SU-DHL-6 (cell line): ENCODE measurements around the gene FOXD4L1.
"Not testable (repeated sequence)": the region's sequence is repeated elsewhere in the genome, so short reads cannot be mapped to it uniquely, and the experiment has no call there.

Source experiments
- H2AFZ ChIP-seq: fragments of 200-600 bp; sonication (generic); 2 replicates; pipeline ENCODE4 v1.6.1; 2014; ENCODE audit warnings: low read depth, mild to moderate bottlenecking, moderate library complexity, mixed read lengths, antibody characterized with exemption, low read length; ENCODE audit not compliant: severe bottlenecking
- H3F3A ChIP-seq: fragments of 200-600 bp; shearing (Covaris generic); 2 replicates; pipeline ENCODE4 v1.6.0; 2016; ENCODE audit warnings: antibody characterized with exemption, mild to moderate bottlenecking; ENCODE audit not compliant: insufficient read depth
- H3K27ac ChIP-seq: fragments of 200-600 bp; sonication (generic); 2 replicates; pipeline ENCODE4 v1.5.1; 2016; ENCODE audit warnings: low read depth, mild to moderate bottlenecking, low read length, moderate library complexity, mixed read lengths
- H3K27me3 ChIP-seq: fragments of 200-600 bp; sonication (generic), shearing (Covaris generic); 2 replicates; pipeline ENCODE4 v1.6.0; 2014; ENCODE audit warnings: mild to moderate bottlenecking, low read length
- H3K36me3 ChIP-seq: fragments of 200-600 bp; sonication (generic); 2 replicates; pipeline ENCODE4 v1.6.1; 2014; ENCODE audit warnings: mild to moderate bottlenecking, low read length, mixed read lengths
- H3K4me2 ChIP-seq: fragments of 300-600, 200-600 bp; shearing (Covaris generic), sonication (generic); 2 replicates; pipeline ENCODE4 v1.6.0; 2014; ENCODE audit warnings: low read length, low read depth, mild to moderate bottlenecking; ENCODE audit not compliant: poor library complexity, severe bottlenecking
- H3K4me3 ChIP-seq: fragments of 200-600 bp; sonication (generic); 2 replicates; pipeline ENCODE4 v1.5.1; 2014; ENCODE audit warnings: antibody characterized with exemption, low read length, mild to moderate bottlenecking, mixed read lengths; ENCODE audit not compliant: insufficient read depth, poor library complexity, severe bottlenecking
- H3K79me2 ChIP-seq: fragments of 200-600 bp; sonication (generic); 2 replicates; pipeline ENCODE4 v1.6.1; 2014; ENCODE audit warnings: mild to moderate bottlenecking, low read length, moderate library complexity; ENCODE audit not compliant: insufficient read depth
- H3K9ac ChIP-seq: fragments of 200-600 bp; sonication (generic); 2 replicates; pipeline ENCODE4 v1.7.0; 2014; ENCODE audit warnings: mild to moderate bottlenecking, low read length
- H3K9me2 ChIP-seq: fragments of 200-600 bp; sonication (generic); replicated peaks from 2 replicates; pipeline ENCODE4 v1.6.1; 2014; ENCODE audit warnings: low read length; ENCODE audit not compliant: insufficient read depth
- H3K9me3 ChIP-seq: fragments of 200-600 bp; sonication (generic); 2 replicates; pipeline ENCODE4 v1.6.1; 2014; ENCODE audit warnings: low read length, mixed read lengths; ENCODE audit not compliant: insufficient read depth
- H4K20me1 ChIP-seq: fragments of 200-600 bp; sonication (generic); 2 replicates; pipeline ENCODE4 v1.6.1; 2014; ENCODE audit warnings: low read depth, mild to moderate bottlenecking, antibody characterized with exemption, low read length, moderate library complexity, mixed read lengths

Gene FOXD4L1

GRCh38 chr2:113502216-113503093, 4.0 kb downstream of the FOXD4L1 start:
- not testable (repeated sequence) for H4K20me1 ChIP-seq, H3K9me3 ChIP-seq, H3K36me3 ChIP-seq, H3F3A ChIP-seq, H3K9ac ChIP-seq, H3K27me3 ChIP-seq, H3K27ac ChIP-seq, H3K4me3 ChIP-seq, H3K9me2 ChIP-seq, H3K4me2 ChIP-seq, H2AFZ ChIP-seq, H3K79me2 ChIP-seq

DNA sequence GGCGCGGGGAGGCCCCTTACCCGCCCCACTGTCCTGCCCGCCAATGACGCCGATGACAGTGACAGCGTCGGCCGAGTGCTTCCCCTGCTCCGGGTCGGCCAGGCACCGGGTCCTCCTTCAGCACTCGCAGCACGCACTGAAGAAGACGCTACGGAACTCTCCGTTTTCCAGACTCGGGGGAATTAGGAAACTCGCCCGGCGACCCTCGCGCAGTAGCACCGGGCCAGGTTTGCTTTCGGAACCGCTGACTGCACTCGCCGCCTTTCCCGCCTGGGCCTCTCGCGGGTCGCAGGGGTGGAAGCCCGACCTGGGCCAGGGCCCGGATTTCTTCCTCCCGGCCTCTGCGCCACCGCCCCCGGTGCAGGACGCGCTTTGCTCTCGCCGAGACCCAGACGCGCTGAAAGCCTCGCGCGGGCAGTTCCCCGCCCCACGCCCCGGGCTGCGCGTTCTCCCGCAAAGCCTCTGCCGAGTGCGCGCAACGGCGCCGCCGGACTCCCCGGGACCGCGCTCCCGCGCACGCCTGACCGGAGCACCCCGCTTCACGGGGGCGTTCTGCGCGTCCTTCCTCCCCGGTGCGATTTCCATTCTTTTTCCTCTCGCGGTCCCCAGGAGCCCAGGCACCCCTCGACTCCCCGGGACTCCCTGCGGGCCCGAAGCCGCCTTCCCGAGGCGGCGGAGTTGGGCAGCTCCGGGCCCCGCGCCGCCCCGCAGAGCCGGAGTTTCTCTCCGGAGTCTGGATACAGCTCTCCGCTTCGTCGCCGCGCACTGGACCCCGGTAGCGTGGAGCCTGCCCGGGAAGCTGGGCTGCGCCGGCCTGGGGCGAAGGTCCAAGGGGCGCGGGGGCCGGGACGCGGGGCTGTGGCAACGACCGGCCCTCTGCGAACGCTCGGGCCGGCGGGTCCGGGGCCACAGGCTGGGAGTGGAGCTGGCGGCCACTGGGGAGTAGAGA, 4.9 kb downstream of the FOXD4L1 start:
- not testable (repeated sequence) for H3K4me3 ChIP-seq

GRCh38 chr2:113504081-113504480, 5.6 kb downstream of the FOXD4L1 start:
- not testable (repeated sequence) for H3K36me3 ChIP-seq, H3K9ac ChIP-seq, H3K4me2 ChIP-seq, H3K9me3 ChIP-seq, H3K27me3 ChIP-seq, H3K27ac ChIP-seq, H3K9me2 ChIP-seq, H3F3A ChIP-seq, H3K79me2 ChIP-seq, H2AFZ ChIP-seq, H3K4me3 ChIP-seq, H4K20me1 ChIP-seq

More for the DNA sequence above, 4.9 kb downstream of the FOXD4L1 start:
- H3K4me2 ChIP-seq, H3F3A ChIP-seq, H4K20me1 ChIP-seq, H3K27me3 ChIP-seq, H3K36me3 ChIP-seq, H3K79me2 ChIP-seq, H3K9me2 ChIP-seq, H3K27ac ChIP-seq, H3K9me3 ChIP-seq, H3K9ac ChIP-seq, H2AFZ ChIP-seq: not testable (repeated sequence)

DNA sequence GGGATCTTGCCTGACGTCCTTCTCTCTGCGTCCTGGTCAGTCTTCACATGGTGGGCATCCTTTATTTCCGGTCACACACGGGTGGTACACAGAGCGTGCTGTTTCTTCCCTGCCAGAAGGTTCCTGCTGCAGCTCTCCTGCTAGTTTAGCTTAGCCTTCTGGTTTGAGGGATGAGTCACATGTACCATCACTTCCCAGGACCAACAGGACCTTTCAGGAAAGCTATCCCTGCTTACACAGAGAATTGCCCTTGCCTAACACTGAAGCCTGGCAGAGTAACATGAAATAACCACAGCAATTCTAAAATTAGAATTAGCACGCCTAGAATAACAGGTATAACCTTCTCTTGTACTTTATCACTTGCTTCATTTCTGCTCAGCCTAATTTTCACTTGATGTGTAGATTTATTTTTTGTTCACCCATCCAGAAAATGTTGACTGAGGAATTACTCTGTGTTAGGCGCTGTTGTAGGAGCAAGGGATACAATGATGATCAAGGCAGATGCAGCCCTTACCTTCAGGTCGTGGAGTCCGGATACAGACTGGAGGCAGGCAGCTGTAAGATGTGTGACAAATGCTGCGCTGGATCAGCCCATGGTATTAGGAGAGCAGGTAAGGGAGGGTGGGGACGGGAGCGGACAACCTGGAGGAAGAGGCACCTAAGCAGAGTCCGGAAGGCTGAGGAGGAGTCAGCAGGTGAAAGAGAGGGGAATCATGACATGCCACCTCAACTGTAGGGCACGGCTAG, 9.1 kb downstream of the FOXD4L1 start:
- not testable (repeated sequence) for H2AFZ ChIP-seq, H3F3A ChIP-seq, H3K36me3 ChIP-seq, H3K4me2 ChIP-seq, H3K9ac ChIP-seq, H3K4me3 ChIP-seq, H3K9me3 ChIP-seq, H4K20me1 ChIP-seq, H3K9me2 ChIP-seq, H3K27ac ChIP-seq, H3K27me3 ChIP-seq, H3K79me2 ChIP-seq

GRCh38 chr2:113508187-113508586, 9.7 kb downstream of the FOXD4L1 start:
- not testable (repeated sequence) for H2AFZ ChIP-seq, H3K9me2 ChIP-seq, H4K20me1 ChIP-seq, H3K9ac ChIP-seq, H3K27me3 ChIP-seq, H3K36me3 ChIP-seq, H3K27ac ChIP-seq, H3K79me2 ChIP-seq, H3K4me2 ChIP-seq, H3K9me3 ChIP-seq, H3K4me3 ChIP-seq, H3F3A ChIP-seq

GRCh38 chr2:113510913-113511312, 12.4 kb downstream of the FOXD4L1 start:
- not testable (repeated sequence) for H3K27ac ChIP-seq, H4K20me1 ChIP-seq, H3K79me2 ChIP-seq, H3K36me3 ChIP-seq, H3F3A ChIP-seq, H3K9me2 ChIP-seq, H2AFZ ChIP-seq, H3K4me3 ChIP-seq, H3K27me3 ChIP-seq, H3K9ac ChIP-seq, H3K9me3 ChIP-seq, H3K4me2 ChIP-seq

GRCh38 chr2:113511859-113512258, 13.4 kb downstream of the FOXD4L1 start:
- not testable (repeated sequence) for H3F3A ChIP-seq, H3K27me3 ChIP-seq, H3K9me3 ChIP-seq, H3K36me3 ChIP-seq, H4K20me1 ChIP-seq, H3K27ac ChIP-seq, H3K9ac ChIP-seq, H3K9me2 ChIP-seq, H3K79me2 ChIP-seq, H3K4me2 ChIP-seq, H2AFZ ChIP-seq, H3K4me3 ChIP-seq
